Epithelial cell of proximal tubule (primary cell): ENCODE measurements around the gene MELTF. TPM values are rescaled to one million over a fixed set of nuclear protein-coding genes. Genes with fewer than 3 reads are reported as not detected.

Experiments used
- DNase-seq: peaks from one replicate; pipeline ENCODE4 v3.0.0-alpha.2; 2011; ENCODE audit warnings: low read depth
- H3K4me3 ChIP-seq: 2 replicates; pipeline ENCODE4 v1.5.1; 2011; ENCODE audit warnings: low read depth, mild to moderate bottlenecking, low read length
- CTCF ChIP-seq: conservative IDR thresholded peaks from 2 replicates; pipeline ENCODE4 v1.5.1; 2012; ENCODE audit warnings: low read depth, mild to moderate bottlenecking, low read length
- total RNA-seq: library from RNA; depleted of rRNA; stranded (reverse); fragments of >200 nt; gene quantifications from 2 replicates; pipeline ENCODE4 v1.2.3, GENCODE V29; 2015

MELTF gene
- total RNA-seq, 1 donor from 2014 or later: 26.9 TPM

- no peak overlapping the region for H3K4me3 ChIP-seq
- no peak for DNase-seq
- TF ChIP-seq CTCF: no peak
Measured at GRCh38 chr3:196974661-196975060, 55.0 kb downstream of the MELTF start.

- no peak for TF ChIP-seq CTCF
- no peak overlapping the region for H3K4me3 ChIP-seq
- DNase-seq: no peak
Measured at GRCh38 chr3:196971094-196971698, 58.4 kb downstream of the MELTF start.

- TF ChIP-seq CTCF: no peak
- no peak overlapping the region for H3K4me3 ChIP-seq
Measured at GRCh38 chr3:196970547-196971093, 59.0 kb downstream of the MELTF start.

GRCh38 chr3:196969660-196970546 lies 59.7 kb downstream of the MELTF start:
- no peak for DNase-seq

More at GRCh38 chr3:196970547-196971093, 59.0 kb downstream of the MELTF start:
- DNase-seq: no peak

GRCh38 chr3:196969134-196969659 lies 60.4 kb downstream of the MELTF start:
- H3K4me3 ChIP-seq: peak overlapping the region; percentile 65
- no peak for DNase-seq
- no peak for TF ChIP-seq CTCF

More at GRCh38 chr3:196969660-196970546, 59.7 kb downstream of the MELTF start:
- TF ChIP-seq CTCF: peak; percentile 47
- H3K4me3 ChIP-seq: peak overlapping the region; percentile 65

- no peak for DNase-seq
- no peak for TF ChIP-seq CTCF
- peak within 1 kb of the TSS; percentile 71 for H3K4me3 ChIP-seq
Measured at GRCh38 chr3:196968233-196969133, 61.1 kb downstream of the MELTF start, which contains the start of gene PIGZ. Gene PIGZ (minus strand): TSS chr3:196968833. CDS start chr3:196952031, 16,802 bp downstream.
